GM12865 (cell line): Measurements from ENCODE around the gene C1orf21.

ENCODE experiments used
- DNase-seq: peaks from one replicate; pipeline ENCODE4 v3.0.0; 2010; ENCODE audit warnings: low read depth
- H3K4me3 ChIP-seq: 2 replicates; pipeline ENCODE4 v1.5.1; 2011; ENCODE audit warnings: mild to moderate bottlenecking, low read depth, low read length, control low read depth
- CTCF ChIP-seq: IDR thresholded peaks from 2 replicates; pipeline ENCODE4 v1.5.1; 2011; ENCODE audit warnings: low read length, control low read depth, low read depth, inconsistent platforms; ENCODE audit not compliant: insufficient read depth; ENCODE audit errors: missing control alignments

C1orf21 gene

GRCh38 chr1:184590163-184590750 lies 203.4 kb downstream of the C1orf21 start:
- no peak for DNase-seq
- no peak overlapping the region for H3K4me3 ChIP-seq
- no peak for TF ChIP-seq CTCF

GRCh38 chr1:184593597-184593996 lies 206.8 kb downstream of the C1orf21 start:
- no peak for TF ChIP-seq CTCF
- H3K4me3 ChIP-seq: no peak overlapping the region
- no peak for DNase-seq

GRCh38 chr1:184595596-184595995 lies 208.8 kb downstream of the C1orf21 start:
- DNase-seq: no peak
- H3K4me3 ChIP-seq: no peak overlapping the region

GRCh38 chr1:184596950-184597645 lies 210.3 kb downstream of the C1orf21 start:
- DNase-seq: no peak
- no peak overlapping the region for H3K4me3 ChIP-seq
- no peak for TF ChIP-seq CTCF

More at GRCh38 chr1:184595596-184595995, 208.8 kb downstream of the C1orf21 start:
- no peak for TF ChIP-seq CTCF

GRCh38 chr1:184597650-184598357 lies 211.0 kb downstream of the C1orf21 start:
- DNase-seq: no peak
- TF ChIP-seq CTCF: no peak

GRCh38 chr1:184598403-184599193 lies 211.8 kb downstream of the C1orf21 start:
- H3K4me3 ChIP-seq: no peak overlapping the region
- DNase-seq: no peak
- TF ChIP-seq CTCF: no peak

More at GRCh38 chr1:184597650-184598357, 211.0 kb downstream of the C1orf21 start:
- H3K4me3 ChIP-seq: no peak overlapping the region
